Measurements from ENCODE around the gene MYCBP.

GRCh38 chr1:38919130-38919529 lies 46.0 kb upstream of the MYCBP start:
- TF ChIP-seq CTCF (IDR thresholded peaks at IDR 0.05; ENCODE audit: insufficient read depth, low read depth, low read length) (no peak), EZH2 (IDR thresholded peaks at IDR 0.05; ENCODE audit: insufficient read depth, low read length) (no peak)

All from astrocyte (in vitro differentiated cells and primary cell).